Stimulated activated CD8-positive, alpha-beta memory T cell treated with anti-CD3 and anti-CD28 coated beads, Interleukin-15, amount 100 ng/mL, for 48 hours (primary cell): ENCODE results near the gene LRRC28.
"Not testable (repeated sequence)": the region's sequence is repeated elsewhere in the genome, so short reads cannot be mapped to it uniquely, and the experiment has no call there.

ENCODE experiments used
- DNase-seq, 2 donors: peaks; one replicate each; pipeline ENCODE4 v3.0.0-alpha.2; 2020; ENCODE audit warnings: low read depth in 2 of 2

LRRC28 gene

DNA sequence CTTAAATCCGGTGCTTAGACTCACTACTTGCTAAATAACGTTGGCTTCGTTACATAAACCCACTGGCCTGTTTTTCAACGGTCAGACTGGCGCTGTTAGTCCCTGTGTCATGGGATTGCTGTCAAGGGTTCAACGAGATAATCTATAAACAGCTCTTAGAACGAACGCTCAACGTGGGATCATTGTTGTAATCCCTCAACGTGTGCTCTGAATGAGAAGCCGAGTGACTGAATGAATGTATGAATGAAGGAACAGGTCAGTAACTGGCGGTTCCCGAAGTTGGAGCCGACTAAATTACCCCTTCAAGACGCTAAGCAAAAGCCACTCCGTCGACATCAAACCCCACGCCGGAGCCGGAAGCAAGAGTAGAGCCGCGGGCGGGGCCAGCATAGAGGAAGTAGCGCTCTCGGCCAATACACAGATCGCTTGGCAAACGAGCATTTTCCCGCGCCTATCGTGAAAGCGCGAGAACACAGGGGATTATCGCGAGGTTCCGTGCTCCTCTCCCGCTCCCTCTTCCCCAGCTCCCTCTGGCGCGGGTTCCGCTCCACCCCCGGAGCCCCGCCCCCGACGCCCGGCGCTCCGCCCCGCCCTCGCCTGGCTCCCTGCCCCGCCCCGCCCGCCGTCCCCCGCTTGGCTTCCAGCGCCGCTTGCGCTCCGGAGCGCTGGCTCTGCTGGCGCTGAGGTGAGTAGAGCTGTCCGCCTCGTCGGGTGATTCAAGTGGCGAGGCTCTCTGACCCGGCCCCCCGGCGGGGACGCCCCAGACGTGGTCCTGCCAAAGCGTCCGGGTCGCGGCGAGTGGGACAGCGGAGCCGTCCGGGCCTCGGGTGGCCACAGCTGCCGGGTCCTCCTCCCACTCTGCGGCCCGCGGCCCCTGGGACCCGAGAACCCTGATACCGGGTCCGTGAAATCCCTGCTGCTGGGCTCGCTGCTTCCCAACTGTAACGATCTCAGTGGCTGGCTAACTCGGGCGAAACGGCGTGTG, at the start of gene LRRC28:
LRRC28 (plus strand) TSS at position 625 of the 985 bp plus-strand sequence. CDS start 4,477 bp downstream, outside the sequence.
- peak; percentile 92 to 96 for DNase-seq

DNA sequence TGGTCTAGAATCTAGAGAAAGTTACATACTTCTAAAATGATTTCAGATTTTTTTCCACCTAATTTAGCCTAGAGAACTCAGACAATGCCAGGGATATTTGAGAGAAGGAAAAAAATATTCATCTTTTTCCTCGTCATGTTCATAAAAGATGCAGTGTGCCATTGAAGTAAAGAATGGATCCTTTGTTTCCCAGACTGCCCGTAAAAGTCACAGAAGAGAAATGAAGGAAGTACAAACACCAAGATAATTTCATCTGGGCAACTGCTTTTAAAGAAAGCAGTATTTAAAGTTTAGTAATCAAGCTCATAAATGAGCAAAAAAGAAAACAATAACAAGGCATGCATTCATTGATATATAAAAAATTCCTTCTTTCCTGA, 49.1 kb upstream of the LRRC28 start:
- DNase-seq = no peak

DNA sequence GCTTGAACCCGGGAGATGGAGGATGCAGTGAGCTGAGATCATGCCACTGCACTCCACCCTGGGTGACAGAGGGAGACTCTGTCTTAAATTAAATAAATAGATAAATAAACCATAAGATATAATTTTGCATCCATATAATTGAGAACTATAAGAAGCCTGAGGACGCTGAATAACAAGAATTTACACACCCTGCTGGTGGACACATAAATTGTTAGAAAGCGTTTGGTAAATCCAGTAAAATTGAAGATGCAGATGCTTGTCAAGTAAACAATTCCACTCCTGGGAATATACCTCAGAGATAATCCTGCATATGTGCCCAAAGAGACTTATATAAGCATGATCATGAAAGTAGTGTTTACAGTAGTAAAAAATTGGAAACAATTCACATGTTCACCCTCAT, 43.6 kb upstream of the LRRC28 start:
- no peak for DNase-seq

DNA sequence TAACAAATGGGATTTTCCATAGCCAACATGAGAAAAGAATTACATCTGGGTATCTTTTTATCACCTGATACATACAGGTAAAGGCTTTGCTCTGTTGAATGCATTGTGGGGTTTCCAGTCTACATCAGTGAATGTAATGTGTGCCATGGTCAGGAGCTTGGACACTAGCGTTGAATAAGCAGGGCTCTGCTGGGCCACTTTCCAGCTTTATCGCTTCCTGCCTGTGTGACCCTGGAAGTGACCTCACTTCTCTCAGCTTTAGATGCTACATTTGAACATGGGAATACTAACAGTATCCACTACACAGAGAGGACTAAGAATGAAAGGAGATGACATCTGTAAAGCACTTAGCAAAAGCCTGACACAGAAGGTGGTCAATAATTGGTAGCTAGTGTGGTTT, 42.0 kb upstream of the LRRC28 start:
- no peak for DNase-seq

DNA sequence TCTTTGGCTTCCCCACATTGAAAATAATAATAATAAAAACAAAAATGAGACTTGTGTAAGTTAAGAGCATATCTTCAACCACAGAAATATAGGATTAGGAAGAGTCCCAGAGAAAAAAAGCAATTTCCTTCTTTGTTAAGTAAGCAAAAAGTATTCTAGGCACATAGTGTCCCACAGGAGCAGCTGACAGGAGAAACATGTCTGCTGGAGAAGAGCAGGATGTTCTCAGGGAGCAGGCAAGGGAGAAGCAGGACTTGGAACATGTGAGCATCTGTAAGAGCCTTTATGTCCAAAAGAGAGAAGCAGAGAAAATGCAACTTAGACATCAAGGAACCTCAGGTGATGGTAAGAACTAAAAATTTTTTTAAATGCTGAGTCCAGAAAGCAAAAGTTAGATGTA, 40.9 kb upstream of the LRRC28 start:
- DNase-seq = no peak

DNA sequence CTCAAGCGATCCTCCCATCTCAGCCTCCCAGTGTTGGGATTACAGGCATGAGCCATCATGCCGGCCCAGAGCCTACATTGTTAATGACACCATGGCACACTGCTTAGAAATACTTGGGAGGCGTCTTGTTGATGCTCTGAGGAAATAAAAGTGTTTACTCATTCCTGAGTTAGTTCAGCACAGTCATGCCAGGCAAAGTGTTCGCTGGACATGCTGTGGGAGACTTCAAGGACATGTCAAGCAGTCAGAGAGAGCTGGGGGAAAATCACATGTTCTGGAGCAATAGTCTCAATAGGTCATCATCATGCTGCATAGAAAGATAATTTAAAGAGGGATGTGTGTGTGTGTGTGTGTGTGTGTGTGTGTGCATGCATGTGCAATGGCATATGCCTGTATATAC, 39.4 kb upstream of the LRRC28 start:
- no peak for DNase-seq

DNA sequence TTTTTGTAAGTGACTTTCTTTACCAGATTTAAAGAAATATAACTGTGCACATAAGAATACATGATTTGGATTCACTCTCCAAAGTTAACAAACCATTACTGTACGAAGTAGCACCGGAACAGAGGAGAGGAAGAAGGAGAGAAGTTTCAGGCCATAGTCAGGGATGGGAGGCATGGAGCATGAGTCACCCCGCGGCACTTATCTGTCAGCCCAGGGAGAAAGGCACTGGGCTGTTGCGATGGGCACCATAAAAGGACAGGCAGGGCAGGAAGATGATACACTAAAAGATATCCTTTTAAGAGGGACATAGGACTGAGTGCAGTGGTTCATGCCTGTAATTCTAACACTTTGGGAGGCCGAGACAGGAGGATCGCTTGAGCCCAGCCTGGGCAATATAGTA, 38.9 kb upstream of the LRRC28 start:
- DNase-seq = no peak

DNA sequence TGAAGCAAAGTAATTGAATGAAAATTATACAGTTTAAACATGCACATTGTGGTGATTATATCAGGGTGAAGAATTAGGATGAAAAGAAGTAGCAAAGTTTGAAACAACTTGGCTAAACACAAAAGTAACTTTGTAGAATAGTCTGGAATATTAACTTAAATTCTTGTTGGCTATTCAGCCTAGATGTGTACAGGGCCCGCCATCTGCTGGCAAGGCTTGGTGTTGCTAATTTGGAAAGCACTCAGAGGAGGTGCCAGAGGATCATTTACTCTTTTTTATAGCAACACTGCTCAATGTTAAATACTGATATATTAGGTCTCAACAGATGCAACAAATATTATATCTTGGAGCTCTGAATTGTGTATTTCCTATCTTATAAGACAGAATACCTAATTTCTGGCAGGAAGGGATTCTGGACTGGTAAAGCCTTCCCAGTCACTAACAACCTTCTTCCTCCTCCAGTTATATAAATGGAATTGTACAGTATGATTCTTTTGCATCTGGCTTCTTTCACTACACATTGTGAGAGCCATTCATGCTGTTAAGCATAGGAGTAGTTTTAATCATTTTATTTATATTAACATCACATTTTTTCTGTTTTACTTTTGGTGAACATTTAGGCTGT, 38.0 kb upstream of the LRRC28 start:
- DNase-seq = peak; percentile 24 to 26

DNA sequence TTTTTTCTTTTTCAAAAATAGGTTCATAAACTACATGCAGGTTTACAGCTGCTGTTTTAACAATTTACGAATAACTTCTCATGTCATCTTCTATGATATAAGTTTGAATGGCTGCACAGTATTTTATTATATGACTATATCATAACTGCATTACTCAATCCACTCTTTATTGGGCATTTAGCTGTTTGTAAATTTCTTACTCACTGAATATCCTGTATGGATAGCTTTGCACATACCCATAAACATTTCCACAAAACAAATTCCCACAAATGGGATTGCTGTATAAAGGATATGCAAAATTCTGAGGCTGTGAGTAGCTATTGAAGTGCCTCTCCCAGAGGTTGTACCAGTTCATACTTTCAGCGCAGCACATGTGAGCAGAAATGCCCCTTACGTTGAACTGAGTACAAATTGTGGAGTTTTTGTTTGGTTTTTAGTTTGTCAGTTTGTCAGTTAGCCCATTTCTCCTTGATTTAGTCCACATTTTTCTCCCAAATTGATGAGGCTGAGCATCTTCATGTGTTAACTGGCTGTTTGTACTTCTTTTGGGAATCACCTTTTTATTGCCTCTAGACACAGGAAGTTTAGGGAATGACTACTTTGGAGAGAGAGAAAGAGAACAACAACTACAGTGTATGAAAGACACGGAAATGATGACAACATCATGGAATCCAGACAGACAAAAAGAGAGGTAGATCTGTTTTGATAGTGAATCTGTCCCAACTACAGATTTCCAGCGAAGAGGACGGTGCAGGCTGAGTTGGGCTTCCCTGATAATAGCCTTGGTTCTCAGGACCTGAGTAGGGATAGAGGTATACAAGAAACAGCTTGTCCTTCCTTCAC, 26.7 kb upstream of the LRRC28 start:
- DNase-seq = no peak

DNA sequence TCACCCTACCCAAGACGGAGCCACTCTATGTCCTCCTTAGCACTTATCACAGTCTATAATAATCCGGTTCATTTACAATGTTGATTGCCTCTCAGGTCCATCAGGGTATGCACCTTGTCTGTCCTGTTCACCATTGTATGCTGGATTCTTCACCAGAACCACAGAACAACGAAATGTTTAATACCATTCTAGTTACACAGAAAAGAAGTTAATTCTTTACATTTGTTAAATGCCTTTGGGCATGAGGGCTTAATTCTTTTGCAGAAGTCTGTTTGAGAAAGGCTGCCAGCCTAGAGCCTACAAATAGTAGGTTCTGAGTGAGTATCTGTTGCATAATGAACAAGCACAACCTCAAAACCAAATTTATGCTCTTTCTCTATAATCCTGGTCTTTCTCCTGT, 24.5 kb upstream of the LRRC28 start:
- DNase-seq = no peak

DNA sequence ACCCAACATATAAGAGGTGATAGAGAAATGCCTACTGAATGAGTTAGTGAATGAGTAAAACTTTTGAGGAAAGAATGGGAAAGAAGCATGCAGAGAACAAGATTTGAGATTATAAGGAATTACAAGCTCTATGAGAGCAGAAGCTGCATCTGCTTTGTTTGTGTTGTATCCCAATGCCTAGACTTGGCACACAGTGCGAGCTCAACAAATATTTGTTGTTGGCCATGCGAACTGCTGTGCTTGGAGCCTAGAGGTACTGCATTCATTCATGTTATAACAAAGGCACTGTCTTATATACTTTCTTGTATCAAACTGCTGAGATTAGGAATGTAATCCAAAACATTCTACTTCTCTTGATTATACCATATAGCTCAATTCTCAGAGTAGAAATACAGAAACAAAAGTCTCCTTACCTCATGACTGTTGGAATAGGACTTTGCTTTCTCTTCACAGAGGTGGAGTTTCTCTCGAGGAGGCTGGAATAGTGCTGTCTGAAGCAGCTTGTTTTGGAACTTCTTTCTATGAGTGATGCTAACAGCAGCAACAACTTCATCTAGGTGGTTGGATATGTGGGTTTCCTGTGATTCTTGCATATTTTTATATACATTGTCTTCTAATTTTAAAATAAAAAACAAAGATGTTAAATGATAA, 23.0 kb upstream of the LRRC28 start:
- no peak for DNase-seq

DNA sequence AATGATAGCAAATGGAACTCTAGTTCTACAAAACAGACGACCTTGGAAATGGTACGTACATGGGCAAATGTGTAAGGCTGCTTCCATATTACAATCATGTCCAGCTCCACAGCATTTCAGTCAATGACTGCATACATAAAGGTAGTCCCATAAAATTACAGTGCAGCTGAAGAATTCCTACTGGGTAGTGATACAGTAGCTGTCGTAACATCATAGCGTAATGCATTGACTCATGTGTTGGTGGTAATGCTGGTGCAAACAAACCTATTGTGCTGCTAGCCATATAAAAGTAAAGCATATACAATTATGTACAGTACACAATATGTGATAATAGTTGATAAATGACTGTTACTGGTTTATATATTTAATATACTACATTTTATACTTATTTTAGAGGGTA, 20.4 kb upstream of the LRRC28 start:
- DNase-seq = no peak

DNA sequence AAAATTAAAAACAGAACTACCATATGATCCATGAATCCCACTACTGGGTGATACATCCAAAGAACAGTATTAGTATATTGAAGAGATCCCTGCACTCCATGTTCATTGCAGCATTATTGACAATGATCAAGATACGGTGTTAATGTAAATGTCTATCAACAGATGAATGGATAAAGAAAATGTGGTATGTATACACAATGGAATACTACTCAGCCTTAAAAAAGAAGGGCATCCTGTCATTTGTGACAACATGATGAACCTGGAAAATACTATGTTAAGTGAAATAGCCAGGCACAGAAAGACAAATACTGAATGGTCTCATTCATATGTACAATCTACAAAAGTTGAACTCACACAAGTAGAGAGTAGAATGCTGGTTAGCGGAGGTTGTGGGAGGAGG, 18.5 kb upstream of the LRRC28 start:
- DNase-seq = no peak

DNA sequence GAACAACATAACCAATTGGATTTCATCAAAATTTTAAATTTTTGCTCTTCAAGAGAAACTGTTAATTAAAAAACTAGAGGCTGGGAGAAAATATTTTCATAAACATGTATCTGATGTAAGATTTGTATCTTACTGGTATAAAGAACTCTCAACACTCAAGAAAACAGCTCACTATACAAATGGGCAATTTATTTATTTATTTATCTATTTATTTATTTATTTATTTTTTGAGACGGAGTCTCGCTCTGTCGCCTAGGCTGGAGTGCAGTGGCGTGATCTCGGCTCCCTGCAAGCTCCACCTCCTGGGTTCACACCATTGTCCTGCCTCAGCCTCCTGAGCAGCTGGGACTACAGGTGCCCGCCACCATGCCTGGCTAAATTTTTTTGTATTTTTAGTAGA, 17.1 kb upstream of the LRRC28 start:
- DNase-seq = not testable (repeated sequence)

DNA sequence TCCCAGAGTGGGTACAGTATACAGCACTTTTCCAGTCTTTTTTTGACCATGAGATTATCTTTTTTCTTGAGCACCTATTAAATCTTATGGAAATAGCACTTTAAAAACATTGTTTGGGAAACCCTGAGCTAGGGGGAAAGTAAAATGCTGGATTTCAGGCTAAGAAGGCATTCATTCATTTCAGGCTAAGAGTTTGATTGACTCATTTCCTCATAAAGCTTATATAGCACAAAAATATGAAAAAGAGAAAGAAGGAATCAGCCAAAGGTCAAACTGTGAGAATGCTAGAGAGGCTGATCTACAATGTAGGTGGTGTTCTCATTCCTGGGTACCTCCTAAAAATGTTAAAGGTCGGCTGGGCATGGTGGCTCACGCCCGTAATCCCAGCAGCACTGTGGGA, 12.4 kb upstream of the LRRC28 start:
- no peak for DNase-seq

DNA sequence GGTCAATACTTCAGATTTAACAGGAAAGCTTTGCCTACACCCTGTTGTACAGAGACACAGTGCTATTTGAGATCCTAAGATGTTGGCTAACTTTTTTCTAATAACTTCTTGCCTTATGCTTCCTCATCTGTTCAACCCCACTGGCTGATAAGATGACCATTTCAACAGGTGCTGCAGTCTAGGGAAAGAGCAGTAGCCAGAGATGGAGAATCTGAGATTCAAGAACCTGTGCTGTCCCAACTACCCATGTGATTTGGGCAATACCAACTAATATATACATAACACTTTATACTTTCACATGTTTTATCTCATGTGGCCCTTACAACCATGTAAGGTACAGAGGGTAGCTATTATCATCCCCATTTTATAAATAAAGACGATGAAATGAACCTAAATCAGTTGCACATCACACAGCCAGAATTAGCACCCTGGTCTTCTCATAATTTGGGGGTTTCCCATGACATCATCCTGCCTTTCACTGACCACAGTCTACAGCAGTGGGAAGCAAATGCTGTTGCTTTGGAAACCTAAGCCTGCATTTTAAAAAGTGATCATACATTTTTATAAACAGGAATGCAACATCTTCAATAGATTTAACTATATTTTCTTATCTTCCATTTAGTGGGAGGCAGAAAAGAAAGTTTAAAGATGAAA, 11.6 kb upstream of the LRRC28 start:
- no peak for DNase-seq

DNA sequence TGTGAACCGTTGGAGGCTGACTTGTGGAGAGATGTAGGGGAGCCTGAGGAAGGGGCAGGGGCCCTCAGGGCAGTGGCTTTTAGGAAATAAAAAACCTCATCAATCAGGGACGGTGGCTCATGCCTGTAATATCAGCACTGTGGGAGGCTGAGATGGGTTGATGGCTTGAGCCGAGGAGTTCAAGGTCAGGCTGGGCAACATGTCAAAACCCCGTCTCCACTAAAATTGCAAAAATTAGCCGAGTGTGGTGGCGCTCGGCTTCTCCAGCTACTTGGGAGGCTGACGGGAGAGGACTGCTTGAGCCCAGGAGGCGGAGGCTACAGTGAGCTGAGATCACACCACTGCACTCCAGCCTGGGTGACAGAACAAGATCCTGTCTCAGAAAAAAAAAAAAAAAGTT, 9.5 kb upstream of the LRRC28 start:
- no peak for DNase-seq

DNA sequence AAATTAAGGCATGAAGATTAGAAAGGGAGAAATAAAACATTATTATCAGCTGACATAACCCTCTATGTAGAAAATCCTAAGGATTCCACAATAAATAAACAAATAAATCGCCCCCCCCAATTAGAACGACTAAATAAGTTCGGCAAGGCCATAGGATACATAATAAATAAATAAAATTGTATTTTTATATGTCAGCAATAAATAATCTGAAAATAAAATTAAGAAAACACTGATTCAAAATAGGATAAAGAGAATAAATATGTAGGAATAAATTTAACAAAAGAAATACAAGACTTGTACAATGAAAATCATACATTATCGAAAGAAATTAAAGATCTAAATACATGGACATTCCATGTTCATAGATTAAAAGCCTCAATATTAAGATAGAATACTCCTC, 7.0 kb upstream of the LRRC28 start:
- no peak for DNase-seq

DNA sequence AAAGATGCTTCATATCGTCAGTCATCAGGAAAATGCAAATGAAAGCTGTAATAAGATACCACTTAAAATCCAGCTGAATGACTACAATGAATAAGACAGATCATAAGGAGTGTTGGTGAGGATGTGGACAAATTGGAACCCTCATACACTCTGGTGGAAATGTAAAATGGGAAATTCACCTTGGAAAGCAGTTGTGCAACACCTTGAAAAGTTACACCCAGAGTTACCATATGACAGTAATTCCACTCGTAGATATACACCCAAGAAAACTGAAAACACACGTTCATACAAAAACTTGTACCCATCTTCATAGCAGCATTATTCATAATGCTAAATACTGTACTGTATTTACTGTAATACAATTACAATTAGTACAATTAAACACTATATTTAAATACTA, 4.2 kb upstream of the LRRC28 start:
- DNase-seq = no peak

DNA sequence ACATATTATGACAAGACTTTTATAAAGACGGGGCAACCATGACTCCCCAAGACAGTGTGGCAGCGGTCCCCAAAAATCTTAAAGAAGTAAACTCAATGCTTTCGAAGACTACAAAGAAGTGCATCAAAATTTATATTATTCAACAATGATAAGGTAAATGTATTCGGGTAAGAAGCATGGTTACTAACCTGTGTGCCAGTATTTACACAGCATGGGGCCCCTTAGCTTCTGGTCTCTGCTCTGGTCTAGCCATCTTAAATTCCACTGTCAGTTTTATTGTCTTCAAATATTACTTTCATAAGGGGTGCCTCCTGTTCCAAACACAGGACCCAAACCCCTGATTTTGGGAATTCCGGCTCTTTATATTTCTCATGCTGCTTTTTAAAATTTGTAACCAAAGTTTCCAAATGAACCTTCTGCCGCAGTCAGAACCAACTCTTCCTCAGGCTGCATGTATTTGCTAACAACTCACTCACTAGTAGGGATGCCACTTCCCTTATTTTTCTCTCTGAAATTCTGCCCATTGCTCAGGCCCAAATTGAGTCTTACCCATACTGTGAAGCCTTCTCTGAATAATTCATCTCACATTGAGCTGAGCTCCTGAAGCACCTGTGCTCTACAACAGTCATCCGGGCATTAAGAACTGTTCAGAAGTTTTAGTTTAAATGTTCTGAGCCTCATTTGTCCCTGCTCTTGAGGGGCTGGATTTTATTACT, 3.1 kb upstream of the LRRC28 start:
- no peak for DNase-seq
